K562 (cell line): ENCODE results near the gene MAML3. TPM values are rescaled to one million over a fixed set of nuclear protein-coding genes. Genes with fewer than 3 reads are reported as not detected.

Experiments used
- ATAC-seq: fragments of 200-7000 bp; cut with Tn5 transposase; 3 replicates; pipeline ENCODE4 v1.9.1; 2020; ENCODE audit warnings: moderate library complexity
- BruUV-seq: library from RNA; stranded (reverse); fragments of 400-500 nt; replicated peaks from 2 replicates; lab custom pipeline; 2021; lab: Mats Ljungman, UMichigan
- CTCF ChIA-PET: fragments of 300-600 bp; formaldehyde crosslinking; extraction: SDS; loops from one replicate; lab custom pipeline; 2021; ENCODE audit warnings: low intra/inter-chr PET ratio; lab: Yijun Ruan, JAX
- POLR2A ChIA-PET: fragments of 300-600, 350-650 bp; sonication (Branson Sonifier 250); formaldehyde crosslinking; extraction: SDS; loops from one replicate; lab custom pipeline; 2021; ENCODE audit warnings: antibody characterized with exemption, inconsistent platforms; lab: Yijun Ruan, JAX
- DNase-seq, 4 experiments: peaks; one replicate each; pipeline versions ENCODE4 v3.0.0 to v3.0.0-alpha.2; 2011 to 2018; ENCODE audit warnings: low spot score in 3 of 4, mixed read lengths in 3 of 4; ENCODE audit errors: extremely low read depth in 1 of 4
- FAIRE-seq: peaks from 2 replicates; lab custom pipeline; 2011; peaks lifted over from hg19 to GRCh38; lab: Jason Lieb, UNC
- H2AFZ ChIP-seq: 2 replicates; pipeline ENCODE4 v1.6.0; 2011; ENCODE audit warnings: low read depth, low read length, control low read depth, inconsistent platforms
- H3K27ac ChIP-seq: fragments of 200-600 bp; 3 replicates; pipeline ENCODE4 v1.8.0; 2011; ENCODE audit warnings: low read depth, mild to moderate bottlenecking, control low read depth, inconsistent platforms, low read length, moderate library complexity, mixed read lengths; ENCODE audit errors: extremely low read depth
- H3K27me3 ChIP-seq, 2 experiments: fragments of 300-600 bp in 1 of 2; 2 replicates in 1 of 2; 3 replicates in 1 of 2; pipeline versions ENCODE4 v1.6.0 to v1.8.0; 2011; ENCODE audit warnings: inconsistent platforms in 2 of 2, low read length in 2 of 2, mild to moderate bottlenecking in 1 of 2, mixed read lengths in 1 of 2, moderate library complexity in 1 of 2; ENCODE audit not compliant: control insufficient read depth in 2 of 2, insufficient read depth in 2 of 2
- H3K36me3 ChIP-seq: fragments of 300-600 bp; 3 replicates; pipeline ENCODE4 v1.8.0; 2011; ENCODE audit warnings: mild to moderate bottlenecking, low read length, inconsistent platforms; ENCODE audit not compliant: control insufficient read depth, insufficient read depth
- H3K4me1 ChIP-seq, 2 experiments: fragments of 200-600 bp in 1 of 2; replicated peaks in 1 of 2; 2 replicates in 1 of 2; 3 replicates in 1 of 2; pipeline versions ENCODE4 v1.5.1 to v1.8.0; 2011; ENCODE audit warnings: inconsistent platforms in 2 of 2, low read length in 2 of 2, mild to moderate bottlenecking in 1 of 2, mixed read lengths in 1 of 2, moderate library complexity in 1 of 2; ENCODE audit not compliant: control insufficient read depth in 2 of 2, insufficient read depth in 2 of 2
- H3K4me2 ChIP-seq: 2 replicates; pipeline ENCODE4 v1.6.1; 2011; ENCODE audit warnings: low read length, control low read depth, inconsistent platforms, mixed read lengths; ENCODE audit not compliant: insufficient read depth
- H3K4me3 ChIP-seq: fragments of 200-600 bp; sonication (generic), shearing (Covaris generic); 2 replicates; pipeline ENCODE4 v1.5.1; 2016; ENCODE audit warnings: control low read depth, inconsistent platforms
- H3K79me2 ChIP-seq: fragments of 200-600 bp; 3 replicates; pipeline ENCODE4 v1.8.0; 2011; ENCODE audit warnings: low read length, inconsistent platforms; ENCODE audit not compliant: control insufficient read depth, insufficient read depth
- H3K9ac ChIP-seq, 2 experiments: 2 replicates each; pipeline versions ENCODE4 v1.6.0 to v1.6.1; 2011; ENCODE audit warnings: low read depth in 2 of 2, low read length in 2 of 2, control low read depth in 1 of 2, inconsistent platforms in 1 of 2, mild to moderate bottlenecking in 1 of 2, mixed read lengths in 1 of 2; ENCODE audit not compliant: insufficient read depth in 1 of 2
- H3K9me1 ChIP-seq: one replicate; pipeline ENCODE4 v1.6.0; 2011; ENCODE audit warnings: inconsistent platforms, mild to moderate bottlenecking, low read length, moderate library complexity; ENCODE audit not compliant: control insufficient read depth, insufficient read depth
- H3K9me3 ChIP-seq: replicated peaks from 2 replicates; pipeline ENCODE4 v1.5.1; 2011; ENCODE audit warnings: low read depth, low read length, inconsistent platforms; ENCODE audit not compliant: control insufficient read depth, insufficient read depth
- H4K20me1 ChIP-seq: replicated peaks from 2 replicates; pipeline ENCODE4 v1.6.1; 2011; ENCODE audit warnings: low read length, inconsistent platforms, mixed read lengths; ENCODE audit not compliant: control insufficient read depth, insufficient read depth
- FOXK2 ChIP-seq, 2 experiments: fragments of 450-650 bp; IDR thresholded peaks in 1 of 2; conservative IDR thresholded peaks in 1 of 2; 2 replicates each; pipeline ENCODE4 v1.6.1; 2016; ENCODE audit warnings: low read depth in 2 of 2, mild to moderate bottlenecking in 1 of 2
- NFIC ChIP-seq: fragments of 450-650 bp; IDR thresholded peaks from 2 replicates; pipeline ENCODE4 v1.6.1; 2017; ENCODE audit warnings: mild to moderate bottlenecking, inconsistent platforms
- POU5F1 ChIP-seq: fragments of 150-350 bp; IDR thresholded peaks from 2 replicates; pipeline ENCODE4 v1.6.1; 2014; ENCODE audit warnings: borderline replicate concordance, low read length, low read depth, mild to moderate bottlenecking; ENCODE audit not compliant: partially characterized antibody
- SRSF1 ChIP-seq: fragments of 200-400 bp; formaldehyde crosslinking; IDR thresholded peaks from 2 replicates; pipeline ENCODE4 v1.6.1; 2017; ENCODE audit warnings: mild to moderate bottlenecking, low read depth, low read length, moderate library complexity
- VEZF1 ChIP-seq: fragments of 200-800 bp; sonication (Bioruptor generic); IDR thresholded peaks from 2 replicates; pipeline ENCODE4 v1.6.1; 2017; ENCODE audit warnings: missing genetic modification characterization, missing compliant biosample characterization
- ZNF408 ChIP-seq: fragments of 250-450 bp; sonication (Bioruptor Pico); IDR thresholded peaks from 2 replicates; pipeline ENCODE4 v1.4.0; 2020; ENCODE audit warnings: low read depth, mild to moderate bottlenecking, moderate library complexity
- ZNF436 ChIP-seq: fragments of 250-450, 450-650 bp; sonication (Bioruptor Pico); formaldehyde crosslinking; IDR thresholded peaks from 2 replicates; pipeline ENCODE4 v1.7.0; 2020; ENCODE audit warnings: mild to moderate bottlenecking
- WGBS: fragments of 100-300 bp; shearing (Covaris generic); methylation state at CpG from one replicate; pipeline ENCODE4 v1.1.6; 2016; ENCODE audit warnings: low coverage, mixed read lengths; ENCODE audit not compliant: insufficient coverage; ENCODE audit errors: missing lambda C conversion rate; 5-methylcytosine and 5-hydroxymethylcytosine counted together
- in situ Hi-C: fragments of 300-500 bp; cut with MboI; formaldehyde crosslinking; loops from 4 replicates; pipeline ENCODE4 v1.15.0; 2018; ENCODE audit warnings: inconsistent platforms, mixed read lengths
- intact Hi-C: fragments of 100-400 bp; cut with micrococcal nuclease; formaldehyde crosslinking; loops from 2 replicates; pipeline ENCODE4 v1.14.2; 2022
- polyA plus RNA-seq, 8 experiments: library from polyadenylated mRNA; depleted of rRNA in 4 of 8; stranded (reverse) in 5 of 8; unstranded in 3 of 8; fragments of >200 nt; fragmentation: Nextera tagmentation in 2 of 8; fragmentation: Illumina TruSeq in 1 of 8; extraction: Ambion mirVana in 2 of 8; extraction: Trizol in 1 of 8; gene quantifications; 2 replicates each; pipeline versions ENCODE4 v1.2.1 to v1.2.3, GENCODE V29; 2011 to 2014; ENCODE audit warnings: inconsistent platforms in 1 of 8, missing spikeins in 1 of 8
- total RNA-seq, 7 experiments: library from RNA; depleted of rRNA in 6 of 7; stranded (reverse); fragments of >200 nt in 6 of 7; fragmentation: Illumina TruSeq in 2 of 7; extraction: Trizol in 2 of 7; gene quantifications; 2 replicates each; pipeline versions ENCODE4 v1.2.1 to v1.2.3, GENCODE V29; 2011 to 2021; ENCODE audit warnings: low replicate concordance in 1 of 7

Gene MAML3
- total and polyA plus RNA-seq, 9 of the 15 experiments (the other 6 are each of a cell fraction or from before 2014, with no cell fraction given), result 0.01 to 0.55 (median 0.25) TPM

- no peak overlapping the region for H3K4me2 ChIP-seq
- 0% methylated on average over 6 of the region's 8 CpGs for WGBS
- CTCF ChIA-PET, result no interaction called here
- peak; percentile 76 for TF ChIP-seq NFIC
- TF ChIP-seq ZNF436 (CRISPR knock-in tag), result no peak
- TF ChIP-seq, all 486 proteins: peak for 1
- no peak overlapping the region for H3K9ac ChIP-seq
- no peaks in the 10 kb centered on the region for H3K36me3 ChIP-seq
- H2AFZ ChIP-seq, result no peak overlapping the region
- H3K79me2 ChIP-seq, result no peaks in the 10 kb centered on the region
- intact Hi-C loops (no loop called here), in situ Hi-C loops (no loop called here)
- POLR2A ChIA-PET, result no interaction called here
- H3K27ac ChIP-seq, result no peak overlapping the region
- DNase-seq (peak in 1 of 4 experiments; percentile 8), FAIRE-seq (no peak), ATAC-seq (no peak)
- no peaks in the 10 kb centered on the region for H3K9me1 ChIP-seq
- no peaks in the 10 kb centered on the region for H3K4me1 ChIP-seq
- no peak overlapping the region for H3K4me3 ChIP-seq
- no peaks in the 10 kb centered on the region for H3K9me3 ChIP-seq
- BruUV-seq, result no TSS peak
- peaks cover 2 to 8% of the 10 kb centered on the region in 2 experiments; a peak in 3 of 5 replicates for H3K27me3 ChIP-seq
- no peaks in the 10 kb centered on the region for H4K20me1 ChIP-seq
Measured at GRCh38 chr4:140135529-140136088, 18.4 kb downstream of the MAML3 start.

GRCh38 chr4:140134746-140135425, 19.1 kb downstream of the MAML3 start:
- Histone ChIP-seq H3K36me3 (no peaks in the 10 kb centered on the region), H3K4me2 (no peak overlapping the region), H3K27ac (no peak overlapping the region), H3K9me3 (no peaks in the 10 kb centered on the region), H3K27me3 (peaks cover 2 to 6% of the 10 kb centered on the region in 2 experiments; a peak in 3 of 5 replicates), H3K4me3 (no peak overlapping the region), H3K9ac (no peak overlapping the region), H2AFZ (no peak overlapping the region), H4K20me1 (no peaks in the 10 kb centered on the region), H3K9me1 (no peaks in the 10 kb centered on the region), H3K79me2 (no peaks in the 10 kb centered on the region), H3K4me1 (no peaks in the 10 kb centered on the region)
- ATAC-seq (no peak), FAIRE-seq (no peak), DNase-seq (no peak)
- intact Hi-C loops, result no loop called here
- 3% methylated on average over 9 of the region's 9 CpGs for WGBS
- ChIA-PET CTCF (no interaction called here), POLR2A (no interaction called here)
- in situ Hi-C loops, result no loop called here
- TF ChIP-seq SRSF1 (no peak), VEZF1 (no peak), FOXK2 (conservative IDR thresholded peaks at IDR 0.05 in 1 of 2, IDR thresholded peaks at IDR 0.05 in 1 of 2; ENCODE audit: low read depth in 2 of 2) (no peak), POU5F1 (no peak), ZNF408 (CRISPR knock-in tag) (no peak)
- no TSS peak for BruUV-seq
